Measurements from ENCODE around the gene ARF6.

DNA sequence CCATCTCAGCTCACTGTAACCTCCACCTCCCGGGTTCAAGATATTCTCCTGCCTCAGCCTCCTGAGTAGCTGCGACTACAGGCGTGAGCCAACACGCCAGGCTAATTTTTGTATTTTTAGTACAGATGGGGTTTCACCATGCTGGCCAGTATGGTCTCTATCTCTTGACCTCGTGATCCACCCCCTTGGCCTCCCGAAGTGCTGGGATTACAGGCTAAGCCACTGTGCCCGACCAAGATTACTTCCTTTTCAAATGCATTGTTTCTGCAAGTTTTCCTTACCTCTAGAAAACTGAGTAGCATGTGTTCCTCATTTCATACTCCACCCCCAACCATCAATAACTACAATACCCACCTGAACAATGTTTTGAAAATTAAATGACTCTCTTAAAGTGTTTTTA, 13.1 kb downstream of the ARF6 start:
- TF ChIP-seq, protein P1, sequence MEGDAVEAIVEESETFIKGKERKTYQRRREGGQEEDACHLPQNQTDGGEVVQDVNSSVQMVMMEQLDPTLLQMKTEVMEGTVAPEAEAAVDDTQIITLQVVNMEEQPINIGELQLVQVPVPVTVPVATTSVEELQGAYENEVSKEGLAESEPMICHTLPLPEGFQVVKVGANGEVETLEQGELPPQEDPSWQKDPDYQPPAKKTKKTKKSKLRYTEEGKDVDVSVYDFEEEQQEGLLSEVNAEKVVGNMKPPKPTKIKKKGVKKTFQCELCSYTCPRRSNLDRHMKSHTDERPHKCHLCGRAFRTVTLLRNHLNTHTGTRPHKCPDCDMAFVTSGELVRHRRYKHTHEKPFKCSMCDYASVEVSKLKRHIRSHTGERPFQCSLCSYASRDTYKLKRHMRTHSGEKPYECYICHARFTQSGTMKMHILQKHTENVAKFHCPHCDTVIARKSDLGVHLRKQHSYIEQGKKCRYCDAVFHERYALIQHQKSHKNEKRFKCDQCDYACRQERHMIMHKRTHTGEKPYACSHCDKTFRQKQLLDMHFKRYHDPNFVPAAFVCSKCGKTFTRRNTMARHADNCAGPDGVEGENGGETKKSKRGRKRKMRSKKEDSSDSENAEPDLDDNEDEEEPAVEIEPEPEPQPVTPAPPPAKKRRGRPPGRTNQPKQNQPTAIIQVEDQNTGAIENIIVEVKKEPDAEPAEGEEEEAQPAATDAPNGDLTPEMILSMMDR (IDR thresholded peaks at IDR 0.05; ENCODE audit: borderline replicate concordance, extremely low read depth, low read length, poor library complexity, severe bottlenecking): no peak
- TF ChIP-seq EZH2 (IDR thresholded peaks at IDR 0.05; ENCODE audit: borderline replicate concordance, low read depth, low read length, severe bottlenecking): no peak
